ENCODE results near the gene CCL19. TPM values are rescaled to one million over a fixed set of nuclear protein-coding genes. Genes with fewer than 3 reads are reported as not detected.

Gene CCL19
- total and polyA plus RNA-seq, 2 of the 8 experiments (the other 6 are each of a cell fraction or from before 2014, with no cell fraction given): not detected

GRCh38 chr9:34701023-34701768, 10.1 kb upstream of the CCL19 start (continued):
- TF ChIP-seq CTCF (IDR thresholded peaks at IDR 0.05; ENCODE audit: control extremely low read depth in 1 of 3, insufficient read depth in 1 of 3, low read depth in 1 of 3, low read length in 3 of 3): peak; percentile 89 to 91 (median 91)
- TF ChIP-seq SIRT6 (IDR thresholded peaks at IDR 0.05; ENCODE audit: low read length): no peak
- TF ChIP-seq CREB1 (IDR thresholded peaks at IDR 0.05): peak; percentile 42; the same call in 1 of the 2 replicates
- 0 out of 2 replicates have a peak, but pooled peaks have one; percentile 51 for TF ChIP-seq RBBP5 (IDR thresholded peaks at IDR 0.05; ENCODE audit: borderline replicate concordance, low read depth, low read length)
- TF ChIP-seq SP4 (IDR thresholded peaks at IDR 0.05; ENCODE audit: low read length): 0 out of 2 replicates have a peak, but pooled peaks have one; percentile 10
- 0 out of 2 replicates have a peak, but pooled peaks have one; percentile 2 for TF ChIP-seq ATF3 (IDR thresholded peaks at IDR 0.05; ENCODE audit: insufficient read depth, low read depth, low read length)
- no peak for TF ChIP-seq TAF7 (optimal IDR thresholded peaks at IDR 0.05; ENCODE audit: borderline replicate concordance, low read depth, low read length)
- TF ChIP-seq, protein P1, sequence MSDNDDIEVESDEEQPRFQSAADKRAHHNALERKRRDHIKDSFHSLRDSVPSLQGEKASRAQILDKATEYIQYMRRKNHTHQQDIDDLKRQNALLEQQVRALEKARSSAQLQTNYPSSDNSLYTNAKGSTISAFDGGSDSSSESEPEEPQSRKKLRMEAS (IDR thresholded peaks at IDR 0.05): peak; percentile 59
- no peak for TF ChIP-seq CHD2 (IDR thresholded peaks at IDR 0.05; ENCODE audit: low read length)
- TF ChIP-seq CTBP2 (IDR thresholded peaks at IDR 0.05; ENCODE audit: borderline replicate concordance, insufficient read depth, insufficient read length, low read length): peak; percentile 26
- TF ChIP-seq RAD21 (IDR thresholded peaks at IDR 0.05 in 1 of 2, conservative IDR thresholded peaks at IDR 0.05 in 1 of 2; ENCODE audit: low read depth in 2 of 2, low read length in 2 of 2): peak; percentile 75 to 82
- no peak for TF ChIP-seq POLR2A (IDR thresholded peaks at IDR 0.05; ENCODE audit: control extremely low read depth in 1 of 2, low read depth in 2 of 2, low read length in 2 of 2)
- peak; percentile 85 for TF ChIP-seq KDM4A (IDR thresholded peaks at IDR 0.05; ENCODE audit: low read depth, low read length, severe bottlenecking)
- TF ChIP-seq TAF1 (IDR thresholded peaks at IDR 0.05; ENCODE audit: low read depth, low read length): 0 out of 2 replicates have a peak, but pooled peaks have one; percentile 18
- no peak for TF ChIP-seq POLR2AphosphoS5 (IDR thresholded peaks at IDR 0.05; ENCODE audit: low read depth, low read length)
- no peak for TF ChIP-seq GTF2F1 (IDR thresholded peaks at IDR 0.05; ENCODE audit: borderline replicate concordance, low read depth, low read length)
- TF ChIP-seq, protein P2, sequence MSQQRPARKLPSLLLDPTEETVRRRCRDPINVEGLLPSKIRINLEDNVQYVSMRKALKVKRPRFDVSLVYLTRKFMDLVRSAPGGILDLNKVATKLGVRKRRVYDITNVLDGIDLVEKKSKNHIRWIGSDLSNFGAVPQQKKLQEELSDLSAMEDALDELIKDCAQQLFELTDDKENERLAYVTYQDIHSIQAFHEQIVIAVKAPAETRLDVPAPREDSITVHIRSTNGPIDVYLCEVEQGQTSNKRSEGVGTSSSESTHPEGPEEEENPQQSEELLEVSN (IDR thresholded peaks at IDR 0.05): peak; percentile 45
